Upper lobe of left lung (tissue), 6 donors: Measurements from ENCODE around the gene MAP2K7. TPM values are rescaled to one million over a fixed set of nuclear protein-coding genes. Genes with fewer than 3 reads are reported as not detected.

Experiments
- ATAC-seq, 2 donors: fragments of 200-7000 bp; cut with Tn5 transposase; one replicate each; pipeline ENCODE4 v1.9.1; 2022; ENCODE audit warnings: mild to moderate bottlenecking in 2 of 2, moderate library complexity in 2 of 2; ENCODE audit not compliant: low FRiP score in 2 of 2
- DNase-seq, 2 donors: peaks; one replicate each; pipeline ENCODE4 v3.0.0-alpha.2; 2019 to 2020
- H3K27ac ChIP-seq, 4 donors: fragments of 200-600 bp; sonication (generic); one replicate each; pipeline ENCODE4 v1.5.1; 2016 to 2019
- H3K27me3 ChIP-seq, 4 donors: fragments of 200-600 bp; sonication (generic); one replicate each; pipeline ENCODE4 v1.5.1; 2017 to 2019
- H3K36me3 ChIP-seq, 4 donors: fragments of 200-600 bp; sonication (generic); one replicate each; pipeline ENCODE4 v1.5.1; 2016 to 2019
- H3K4me1 ChIP-seq, 4 donors: fragments of 200-600 bp; sonication (generic); one replicate each; pipeline ENCODE4 v1.5.1; 2018 to 2019
- H3K4me3 ChIP-seq, 4 donors: fragments of 200-600 bp; sonication (generic); one replicate each; pipeline ENCODE4 v1.5.1; 2017 to 2019; ENCODE audit warnings: mild to moderate bottlenecking in 2 of 4, moderate library complexity in 1 of 4
- H3K9me3 ChIP-seq, 4 donors: fragments of 200-600 bp; sonication (generic); one replicate each; pipeline ENCODE4 v1.5.1; 2018 to 2019
- CTCF ChIP-seq, 6 experiments: fragments of 450-650 bp in 4 of 6; fragments of 200-600 bp in 2 of 6; sonication (generic) in 2 of 6; IDR thresholded peaks; one replicate each; pipeline ENCODE4 v1.5.1; 2016 to 2019; ENCODE audit warnings: antibody characterized with exemption in 6 of 6
- EP300 ChIP-seq, 4 donors: sonication (generic); formaldehyde crosslinking; IDR thresholded peaks; one replicate each; pipeline ENCODE4 v1.5.1; 2017; ENCODE audit warnings: antibody characterized with exemption in 4 of 4, control low read depth in 2 of 4
- POLR2A ChIP-seq, 4 donors: fragments of 450-650 bp; IDR thresholded peaks; one replicate each; pipeline ENCODE4 v1.5.1; 2016 to 2017; ENCODE audit warnings: antibody characterized with exemption in 4 of 4, mild to moderate bottlenecking in 2 of 4
- POLR2AphosphoS5 ChIP-seq, 2 donors: sonication (generic); formaldehyde crosslinking; IDR thresholded peaks; one replicate each; pipeline ENCODE4 v1.5.1; 2017; ENCODE audit warnings: antibody characterized with exemption in 2 of 2
- WGBS, 2 donors: methylation state at CpG; one replicate each; pipeline ENCODE4 v1.1.5; 2017 to 2018; 5-methylcytosine and 5-hydroxymethylcytosine counted together
- total RNA-seq, 6 donors: library from RNA; depleted of rRNA in 4 of 6; stranded (reverse); fragments of >200 nt in 4 of 6; gene quantifications; one replicate each; pipeline versions ENCODE4 v1.1.0 to v1.2.1, GENCODE V29; 2016 to 2021
- donor health status: DM: no; HTN: no; CAD: no; lungs with moderate emphysema.
- donor health status: DM: no; HTN: yes; CAD: no; lungs with severe emphysema.

MAP2K7 gene
- total RNA-seq, 6 donors from 2014 or later = 21.1 to 61.8 (median 33.0) TPM

GRCh38 chr19:7961920-7962626, 58.4 kb downstream of the MAP2K7 start:
- no peaks in the 10 kb centered on the region for H3K9me3 ChIP-seq
- peaks cover 5 to 79% (median 60%) of the 10 kb centered on the region in 4 donors for H3K36me3 ChIP-seq
- WGBS, 2 donors = 79 to 81% methylated on average over 13 of the region's 13 CpGs
- DNase-seq (no peak), ATAC-seq (no peak)
- TF ChIP-seq POLR2A (IDR thresholded peaks at IDR 0.05) (no peak), POLR2AphosphoS5 (IDR thresholded peaks at IDR 0.05) (no peak), EP300 (IDR thresholded peaks at IDR 0.05) (no peak), CTCF (IDR thresholded peaks at IDR 0.05) (no peak)
- no peaks in the 10 kb centered on the region for H3K27me3 ChIP-seq
- no peaks in the 10 kb centered on the region for H3K4me1 ChIP-seq
- H3K4me3 ChIP-seq = no peak overlapping the region
- H3K27ac ChIP-seq = no peak overlapping the region

GRCh38 chr19:7962644-7963268, 59.1 kb downstream of the MAP2K7 start:
- Histone ChIP-seq H3K9me3 (no peaks in the 10 kb centered on the region), H3K4me3 (no peak overlapping the region), H3K27ac (no peak overlapping the region), H3K4me1 (no peaks in the 10 kb centered on the region), H3K36me3 (peaks cover 5 to 86% (median 67%) of the 10 kb centered on the region in 4 donors), H3K27me3 (no peaks in the 10 kb centered on the region)
- DNase-seq (no peak), ATAC-seq (no peak)
- no peak for TF ChIP-seq EP300 (IDR thresholded peaks at IDR 0.05)
- no peak for TF ChIP-seq POLR2A (IDR thresholded peaks at IDR 0.05)
- no peak for TF ChIP-seq POLR2AphosphoS5 (IDR thresholded peaks at IDR 0.05)
- no peak for TF ChIP-seq CTCF (IDR thresholded peaks at IDR 0.05)
- WGBS, 2 donors = 80 to 83% methylated on average over 22 of the region's 22 CpGs

GRCh38 chr19:7963566-7963965, 59.9 kb downstream of the MAP2K7 start:
- Histone ChIP-seq H3K4me1 (no peaks in the 10 kb centered on the region), H3K4me3 (no peak overlapping the region), H3K27me3 (no peaks in the 10 kb centered on the region), H3K9me3 (no peaks in the 10 kb centered on the region), H3K27ac (no peak overlapping the region), H3K36me3 (peaks cover 5 to 86% (median 72%) of the 10 kb centered on the region in 4 donors)
- 95 to 96% methylated on average over 20 to 25 of the region's 25 CpGs for WGBS, 2 donors
- no peak for TF ChIP-seq POLR2AphosphoS5 (IDR thresholded peaks at IDR 0.05)
- no peak for TF ChIP-seq EP300 (IDR thresholded peaks at IDR 0.05)
- no peak for TF ChIP-seq CTCF (IDR thresholded peaks at IDR 0.05)
- TF ChIP-seq POLR2A (IDR thresholded peaks at IDR 0.05) = no peak
- ATAC-seq (peak in 1 of 2 donors; percentile 13), DNase-seq (no peak)

Other genes with a start within 250 kb of the MAP2K7 start
- gene RETN, start 234.8 kb upstream of the MAP2K7 start, total RNA-seq = 10 to 100 TPM in 3 of 6 donors, 1 to 10 TPM in 3; 2.5 to 59.2 (median 13.8) TPM
- gene MCEMP1, start 226.8 kb upstream of the MAP2K7 start, total RNA-seq = 100 to 1,000 TPM in 2 of 6 donors, 10 to 100 TPM in 3, 1 to 10 TPM in 1; 9.4 to 160 (median 36.6) TPM
- 100 to 1,000 TPM in 1 of 6 donors, 10 to 100 TPM in 5; 33.9 to 105 (median 52.0) TPM for gene TRAPPC5, start 223.0 kb upstream of the MAP2K7 start, total RNA-seq
- gene FCER2, start 201.7 kb upstream of the MAP2K7 start, total RNA-seq = 1 to 10 TPM in 1 of 6 donors, under 1 TPM in 1, not detected in 4; 0.83 to 2.9 TPM
- gene CLEC4G, start 171.8 kb upstream of the MAP2K7 start, total RNA-seq = 1 to 10 TPM in 3 of 6 donors, under 1 TPM in 1, not detected in 2; 0.40 to 2.5 (median 1.5) TPM
- gene CD209, start 156.3 kb upstream of the MAP2K7 start, total RNA-seq = 10 to 100 TPM in 1 of 6 donors, 1 to 10 TPM in 3, under 1 TPM in 2; 0.55 to 14.8 (median 1.7) TPM
- gene CLEC4M, start 140.6 kb upstream of the MAP2K7 start, total RNA-seq = 1 to 10 TPM in 4 of 6 donors, under 1 TPM in 1, not detected in 1; 0.86 to 7.4 (median 3.1) TPM
- 10 to 100 TPM; 12.0 to 24.1 (median 15.6) TPM for gene EVI5L, start 73.7 kb upstream of the MAP2K7 start, total RNA-seq
- 1 to 10 TPM in 5 of 6 donors, under 1 TPM in 1; 0.46 to 9.4 (median 2.7) TPM for gene PRR36, start 29.5 kb upstream of the MAP2K7 start, total RNA-seq
- gene LRRC8E, start 15.4 kb upstream of the MAP2K7 start, total RNA-seq = 10 to 100 TPM in 1 of 6 donors, 1 to 10 TPM in 5; 1.0 to 11.7 (median 6.9) TPM
- 1 to 10 TPM in 1 of 6 donors, under 1 TPM in 1, not detected in 4; 0.37 to 1.1 TPM for gene TGFBR3L, start 11.0 kb downstream of the MAP2K7 start, total RNA-seq
- gene SNAPC2, start 16.5 kb downstream of the MAP2K7 start, total RNA-seq = 10 to 100 TPM in 5 of 6 donors, 1 to 10 TPM in 1; 5.2 to 28.0 (median 19.2) TPM
- 10 to 100 TPM in 3 of 6 donors, 1 to 10 TPM in 3; 1.2 to 28.3 (median 13.4) TPM for gene CTXN1, start 22.3 kb downstream of the MAP2K7 start, total RNA-seq
- gene TIMM44, start 39.8 kb downstream of the MAP2K7 start, total RNA-seq = 10 to 100 TPM; 39.8 to 83.2 (median 52.7) TPM
- gene ELAVL1, start 101.8 kb downstream of the MAP2K7 start, total RNA-seq = 10 to 100 TPM; 21.0 to 71.1 (median 36.1) TPM
- not detected for gene CCL25, start 148.9 kb downstream of the MAP2K7 start, total RNA-seq
- gene FBN3, start 245.7 kb downstream of the MAP2K7 start, total RNA-seq = 100 to 1,000 TPM in 1 of 6 donors, 10 to 100 TPM in 1, 1 to 10 TPM in 3, under 1 TPM in 1; 0.10 to 106 (median 8.0) TPM